Activated CD8-positive, alpha-beta memory T cell treated with anti-CD3 and anti-CD28 coated beads for 36 hours (primary cell): ENCODE results near the gene KCNIP4. TPM values are rescaled to one million over a fixed set of nuclear protein-coding genes. Genes with fewer than 3 reads are reported as not detected.
"Not testable (repeated sequence)": the region's sequence is repeated elsewhere in the genome, so short reads cannot be mapped to it uniquely, and the experiment has no call there.

Experiments
- CTCF ChIA-PET: fragments of 350-600 bp; sonication (Branson Sonifier 250); formaldehyde crosslinking; loops from one replicate; lab custom pipeline; 2021; ENCODE audit warnings: antibody characterized with exemption; lab: Charles Lee
- POLR2A ChIA-PET: fragments of 350-600 bp; sonication (Branson Sonifier 250); formaldehyde crosslinking; loops from one replicate; lab custom pipeline; 2021; ENCODE audit warnings: antibody characterized with exemption; lab: Charles Lee
- total RNA-seq, 2 experiments: library from RNA; stranded (reverse); gene quantifications; one replicate each; pipeline ENCODE4 v1.2.3, GENCODE V29; 2021

The KCNIP4 gene
- total RNA-seq = not detected

GRCh38 chr4:21948347-21949072 is at the start of gene KCNIP4:
KCNIP4 (minus strand) TSS chr4:21948772.
- CTCF ChIA-PET = no interaction called here
- POLR2A ChIA-PET = no interaction called here

GRCh38 chr4:21996618-21997017 is 48.0 kb upstream of the KCNIP4 start:
- CTCF ChIA-PET, POLR2A ChIA-PET: not testable (repeated sequence)

- POLR2A ChIA-PET = no interaction called here
These were observed 43.8 kb upstream of the KCNIP4 start for GRCh38 chr4:21992330-21992729.

GRCh38 chr4:21991562-21991961 is 43.0 kb upstream of the KCNIP4 start:
- ChIA-PET CTCF (no interaction called here), POLR2A (no interaction called here)

More at GRCh38 chr4:21992330-21992729, 43.8 kb upstream of the KCNIP4 start:
- CTCF ChIA-PET = no interaction called here

- ChIA-PET POLR2A (no interaction called here), CTCF (no interaction called here)
These were observed 42.5 kb upstream of the KCNIP4 start for GRCh38 chr4:21991050-21991449.

- ChIA-PET CTCF (no interaction called here), POLR2A (no interaction called here)
These were observed 40.8 kb upstream of the KCNIP4 start for GRCh38 chr4:21989351-21989750.

- ChIA-PET POLR2A (no interaction called here), CTCF (no interaction called here)
These were observed 37.7 kb upstream of the KCNIP4 start for GRCh38 chr4:21986307-21986706.

- ChIA-PET POLR2A (no interaction called here), CTCF (no interaction called here)
These were observed 33.5 kb upstream of the KCNIP4 start for GRCh38 chr4:21982087-21982486.

GRCh38 chr4:21979196-21979595 is 30.6 kb upstream of the KCNIP4 start:
- CTCF ChIA-PET = no interaction called here
- POLR2A ChIA-PET = no interaction called here

- ChIA-PET CTCF (no interaction called here), POLR2A (no interaction called here)
These were observed 27.6 kb upstream of the KCNIP4 start for GRCh38 chr4:21976166-21976565.

- POLR2A ChIA-PET = no interaction called here
- CTCF ChIA-PET = no interaction called here
These were observed 25.3 kb upstream of the KCNIP4 start for GRCh38 chr4:21973850-21974249.

- CTCF ChIA-PET = no interaction called here
These were observed 16.3 kb upstream of the KCNIP4 start for GRCh38 chr4:21964762-21965319.

GRCh38 chr4:21962691-21963090 is 14.1 kb upstream of the KCNIP4 start:
- ChIA-PET POLR2A (no interaction called here), CTCF (no interaction called here)

More at GRCh38 chr4:21964762-21965319, 16.3 kb upstream of the KCNIP4 start:
- POLR2A ChIA-PET = interaction anchor here (0.6 kb wide), 1 partner anchor 576 kb away, joined by 7 read pairs; no protein-coding TSS in a partner anchor

- POLR2A ChIA-PET = no interaction called here
These were observed 12.2 kb upstream of the KCNIP4 start for GRCh38 chr4:21960793-21961192.

GRCh38 chr4:21954916-21955315 is 6.3 kb upstream of the KCNIP4 start:
- CTCF ChIA-PET = no interaction called here
- POLR2A ChIA-PET = no interaction called here

More at GRCh38 chr4:21960793-21961192, 12.2 kb upstream of the KCNIP4 start:
- CTCF ChIA-PET = no interaction called here

GRCh38 chr4:21953653-21954052 is 5.1 kb upstream of the KCNIP4 start:
- ChIA-PET POLR2A (no interaction called here), CTCF (no interaction called here)

- POLR2A ChIA-PET = no interaction called here
- CTCF ChIA-PET = no interaction called here
These were observed 4.0 kb upstream of the KCNIP4 start for GRCh38 chr4:21952549-21952948.

- CTCF ChIA-PET = no interaction called here
- POLR2A ChIA-PET = no interaction called here
These were observed 493 bp upstream of the KCNIP4 start for GRCh38 chr4:21949073-21949457.

GRCh38 chr4:21947791-21948346 is 703 bp downstream of the KCNIP4 start:
- ChIA-PET CTCF (no interaction called here), POLR2A (no interaction called here)

- ChIA-PET CTCF (no interaction called here), POLR2A (no interaction called here)
These were observed 1.7 kb downstream of the KCNIP4 start for GRCh38 chr4:21946858-21947257.
